Endodermal cell (in vitro differentiated cells): ENCODE results near the gene CFAP298. TPM values are rescaled to one million over a fixed set of nuclear protein-coding genes. Genes with fewer than 3 reads are reported as not detected.
"Not testable (repeated sequence)": the region's sequence is repeated elsewhere in the genome, so short reads cannot be mapped to it uniquely, and the experiment has no call there.

ENCODE experiments used
- DNase-seq: peaks from one replicate; pipeline ENCODE4 v3.0.0-alpha.2; 2017
- H3K27ac ChIP-seq: 2 replicates; pipeline ENCODE4 v1.5.1; 2013; ENCODE audit warnings: mild to moderate bottlenecking, low read depth, low read length, moderate library complexity
- H3K27me3 ChIP-seq: 2 replicates; pipeline ENCODE4 v1.6.1; 2013; ENCODE audit warnings: mild to moderate bottlenecking, low read length, moderate library complexity; ENCODE audit not compliant: insufficient read depth, control insufficient read depth, poor library complexity, severe bottlenecking
- H3K36me3 ChIP-seq: 2 replicates; pipeline ENCODE4 v1.7.0; 2013; ENCODE audit warnings: mild to moderate bottlenecking, low read length, moderate library complexity; ENCODE audit not compliant: control insufficient read depth, insufficient read depth
- H3K4me1 ChIP-seq: one replicate; pipeline ENCODE4 v1.7.0; 2013; ENCODE audit warnings: low read length; ENCODE audit not compliant: control insufficient read depth, insufficient read depth
- H3K4me3 ChIP-seq: 2 replicates; pipeline ENCODE4 v1.5.1; 2013; ENCODE audit warnings: mild to moderate bottlenecking, low read length, moderate library complexity
- H3K9ac ChIP-seq: 2 replicates; pipeline ENCODE4 v1.6.1; 2013; ENCODE audit warnings: mild to moderate bottlenecking, low read length, moderate library complexity; ENCODE audit not compliant: poor library complexity, severe bottlenecking; ENCODE audit errors: extremely low read depth
- H3K9me3 ChIP-seq: 2 replicates; pipeline ENCODE4 v1.6.1; 2013; ENCODE audit warnings: mild to moderate bottlenecking, low read length, moderate library complexity; ENCODE audit not compliant: control insufficient read depth
- H3K27ac Mint-ChIP-seq: 2 replicates; pipeline ENCODE4 v1.8.0; 2020; ENCODE audit warnings: mixed read lengths
- H3K27me3 Mint-ChIP-seq: 2 replicates; pipeline ENCODE4 v1.8.0; 2021; ENCODE audit warnings: mild to moderate bottlenecking, mixed read lengths; ENCODE audit not compliant: insufficient read depth
- H3K36me3 Mint-ChIP-seq: 2 replicates; pipeline ENCODE4 v1.8.0; 2020; ENCODE audit warnings: low read depth, mixed read lengths
- H3K4me1 Mint-ChIP-seq: 2 replicates; pipeline ENCODE4 v1.8.0; 2020; ENCODE audit warnings: mixed read lengths
- H3K4me3 Mint-ChIP-seq: 2 replicates; pipeline ENCODE4 v1.8.0; 2020; ENCODE audit warnings: mild to moderate bottlenecking, moderate library complexity, mixed read lengths
- H3K9me3 Mint-ChIP-seq: 2 replicates; pipeline ENCODE4 v1.8.0; 2020; ENCODE audit warnings: mild to moderate bottlenecking, mixed read lengths
- CTCF ChIP-seq: fragments of 200-600 bp; sonication (generic); conservative IDR thresholded peaks from 2 replicates; pipeline ENCODE4 v1.5.0; 2021; ENCODE audit warnings: antibody characterized with exemption, mild to moderate bottlenecking
- WGBS, 2 experiments: methylation state at CpG; one replicate each; pipeline versions ENCODE4 v1.1.5 to v1.1.7; 2013; ENCODE audit warnings: missing lambda C conversion rate in 2 of 2, mixed read lengths in 1 of 2; ENCODE audit not compliant: insufficient coverage in 1 of 2, insufficient read length in 1 of 2; 5-methylcytosine and 5-hydroxymethylcytosine counted together
- total RNA-seq, 2 donors: library from RNA; stranded (reverse); fragmentation: NEBNext Ultra II Directional in 1 of 2; extraction: Animal tissue kit (Norgen Biotek cat#: 25700) in 1 of 2; gene quantifications; 2 replicates in 1 of 2; 3 replicates in 1 of 2; pipeline ENCODE4 v1.2.1, GENCODE V29; 2021

CFAP298 gene
- total RNA-seq, 2 donors from 2014 or later: 57.3 to 62.2 TPM

DNA sequence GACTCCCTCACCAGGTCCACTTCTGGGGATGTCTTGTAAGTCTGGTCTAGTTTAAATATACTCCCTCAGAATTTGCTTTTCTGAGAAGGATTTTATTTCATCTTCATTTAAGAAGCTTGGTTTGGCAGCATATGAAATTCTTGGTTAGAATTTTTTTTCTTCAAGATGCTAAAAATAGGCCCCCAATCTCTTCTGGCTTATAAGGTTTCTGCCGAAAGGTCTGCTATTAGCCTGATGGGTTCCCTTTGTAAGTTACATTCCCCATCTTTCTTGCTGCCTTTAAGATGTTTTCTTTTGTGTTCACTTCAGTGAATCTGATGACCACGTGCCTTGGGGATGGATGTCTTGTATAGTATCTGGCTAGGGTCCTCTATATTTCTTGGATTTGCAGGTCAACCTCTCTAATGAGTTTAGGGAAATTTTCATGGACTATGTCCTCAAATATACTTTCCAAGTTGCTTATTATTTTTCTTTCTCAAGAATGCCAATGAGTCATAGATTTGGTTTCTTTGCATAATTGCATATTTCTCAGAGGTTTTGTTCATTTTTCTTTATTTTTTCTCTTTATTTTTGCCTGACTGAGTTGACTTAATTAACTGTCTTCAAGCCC, 46.2 kb downstream of the CFAP298 start:
- Mint-ChIP-seq H3K9me3 (peaks cover 15% of the 10 kb centered on the region), H3K36me3 (no peaks in the 10 kb centered on the region), H3K4me1 (peaks cover 16% of the 10 kb centered on the region), H3K4me3 (no peak overlapping the region), H3K27me3 (peaks cover 12% of the 10 kb centered on the region), H3K27ac (no peak overlapping the region)
- no peak overlapping the region for H3K9ac ChIP-seq
- peaks cover 6% of the 10 kb centered on the region for H3K27me3 ChIP-seq
- DNase-seq: no peak
- H3K27ac ChIP-seq: no peak overlapping the region
- no peak for TF ChIP-seq CTCF
- peaks cover 3% of the 10 kb centered on the region for H3K4me1 ChIP-seq
- H3K9me3 ChIP-seq: peaks cover 13% of the 10 kb centered on the region
- no peaks in the 10 kb centered on the region for H3K36me3 ChIP-seq
- 83 to 100% methylated on average over 1 to 2 of the region's 2 CpGs for WGBS, 2 experiments
- no peak overlapping the region for H3K4me3 ChIP-seq

- WGBS, 2 experiments: 80 to 89% methylated on average over 1 to 2 of the region's 2 CpGs
- H3K4me1 ChIP-seq: no peaks in the 10 kb centered on the region
- no peaks in the 10 kb centered on the region for H3K36me3 Mint-ChIP-seq
- H3K27ac Mint-ChIP-seq: no peak overlapping the region
- peaks cover 15% of the 10 kb centered on the region for H3K9me3 Mint-ChIP-seq
- TF ChIP-seq CTCF: no peak
- H3K27ac ChIP-seq: no peak overlapping the region
- peaks cover 19% of the 10 kb centered on the region for H3K4me1 Mint-ChIP-seq
- no peak overlapping the region for H3K9ac ChIP-seq
- peaks cover 3% of the 10 kb centered on the region for H3K27me3 Mint-ChIP-seq
- H3K9me3 ChIP-seq: peaks cover 13% of the 10 kb centered on the region
- DNase-seq: peak; percentile 22
- H3K27me3 ChIP-seq: no peaks in the 10 kb centered on the region
- H3K4me3 ChIP-seq: no peak overlapping the region
- H3K4me3 Mint-ChIP-seq: no peak overlapping the region
- no peaks in the 10 kb centered on the region for H3K36me3 ChIP-seq
Measured at GRCh38 chr21:32562915-32563314, 49.3 kb downstream of the CFAP298 start.

DNA sequence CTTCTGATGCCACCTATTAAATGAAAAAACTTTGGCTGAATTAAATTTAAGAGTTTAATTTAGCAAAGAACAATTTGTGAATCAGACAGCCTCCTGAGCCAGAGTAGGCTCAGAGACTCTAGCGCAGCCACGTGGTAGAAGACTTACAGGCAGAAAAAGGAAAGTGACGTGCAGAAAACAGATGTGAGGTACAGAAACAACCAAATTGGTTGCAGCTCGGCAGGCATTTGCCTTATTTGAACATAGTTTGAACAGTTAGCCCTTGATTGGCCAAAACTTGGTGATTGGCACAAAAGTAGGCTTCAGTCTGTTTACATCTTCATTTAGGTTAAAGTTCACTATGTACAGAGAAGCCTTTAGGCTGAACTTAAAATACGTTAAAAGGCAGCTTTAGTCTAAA, 49.8 kb downstream of the CFAP298 start:
- 28 to 44% methylated on average over 4 to 5 of the region's 5 CpGs for WGBS, 2 experiments
- DNase-seq: peak; percentile 69
- no peaks in the 10 kb centered on the region for H3K27me3 Mint-ChIP-seq

DNA sequence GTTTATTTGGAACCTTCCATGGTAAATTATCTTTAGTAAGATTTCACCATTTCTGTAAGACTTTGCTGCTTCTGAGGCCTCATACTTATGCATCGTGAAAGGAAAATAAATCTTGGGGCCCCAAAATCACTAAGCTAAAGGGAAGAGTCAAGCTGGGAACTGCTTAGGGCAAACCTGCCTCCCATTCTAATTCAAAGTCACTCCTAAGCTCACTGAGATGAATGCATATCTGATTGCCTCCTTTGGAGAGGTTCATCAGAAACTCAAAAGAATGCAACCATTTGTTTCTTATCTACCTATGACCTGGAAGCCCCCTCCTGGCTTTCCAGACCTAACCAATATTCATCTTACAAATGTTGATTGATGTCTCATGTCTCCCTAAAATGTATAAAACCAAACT, 50.7 kb downstream of the CFAP298 start:
- DNase-seq, H3K27me3 ChIP-seq, H3K9ac ChIP-seq, H3K4me3 Mint-ChIP-seq, H3K36me3 Mint-ChIP-seq, H3K4me3 ChIP-seq, H3K4me1 ChIP-seq, H3K27ac ChIP-seq, H3K36me3 ChIP-seq, H3K27me3 Mint-ChIP-seq: not testable (repeated sequence)
- peaks cover 19% of the 10 kb centered on the region for H3K4me1 Mint-ChIP-seq
- peaks cover 13% of the 10 kb centered on the region for H3K9me3 ChIP-seq
- WGBS, 2 experiments: 0% methylated on average over 1 of the region's 1 CpG; no CpG with 5 or more reads in 1 of the 2 experiments
- H3K9me3 Mint-ChIP-seq: peaks cover 15% of the 10 kb centered on the region
- peak overlapping the region; percentile 53 for H3K27ac Mint-ChIP-seq

More for the DNA sequence above, 49.8 kb downstream of the CFAP298 start:
- Mint-ChIP-seq H3K4me3 (no peak overlapping the region), H3K9me3 (peaks cover 15% of the 10 kb centered on the region), H3K36me3 (no peaks in the 10 kb centered on the region), H3K4me1 (peaks cover 19% of the 10 kb centered on the region), H3K27ac (no peak overlapping the region)
- Histone ChIP-seq H3K27me3 (no peaks in the 10 kb centered on the region), H3K4me1 (no peaks in the 10 kb centered on the region), H3K27ac (no peak overlapping the region), H3K36me3 (no peaks in the 10 kb centered on the region), H3K9me3 (peaks cover 13% of the 10 kb centered on the region), H3K9ac (no peak overlapping the region), H3K4me3 (no peak overlapping the region)
- TF ChIP-seq CTCF: peak; percentile 67
